Chondrocyte (in vitro differentiated cells): Measurements from ENCODE around the gene CPE. TPM values are rescaled to one million over a fixed set of nuclear protein-coding genes. Genes with fewer than 3 reads are reported as not detected.
A peak's percentile ranks its signal among the peaks of the same experiment; 100 is the strongest.

Experiments
- DNase-seq: peaks from one replicate; pipeline ENCODE4 v3.0.0; 2021; ENCODE audit warnings: mixed read lengths, low spot score
- H3K27ac Mint-ChIP-seq: one replicate; pipeline ENCODE4 v1.8.0; 2021; ENCODE audit warnings: mild to moderate bottlenecking, moderate library complexity, mixed read lengths; ENCODE audit not compliant: unreplicated experiment
- H3K27me3 Mint-ChIP-seq: 2 replicates; pipeline ENCODE4 v1.8.0; 2021; ENCODE audit warnings: low read depth, mixed read lengths
- H3K36me3 Mint-ChIP-seq: 2 replicates; pipeline ENCODE4 v1.8.0; 2021; ENCODE audit warnings: low read depth, mixed read lengths
- H3K4me1 Mint-ChIP-seq: 2 replicates; pipeline ENCODE4 v1.8.0; 2021; ENCODE audit warnings: low read depth, mild to moderate bottlenecking, mixed read lengths
- H3K4me3 Mint-ChIP-seq: one replicate; pipeline ENCODE4 v1.8.0; 2021; ENCODE audit warnings: mild to moderate bottlenecking, moderate library complexity, mixed read lengths; ENCODE audit not compliant: unreplicated experiment
- H3K9me3 Mint-ChIP-seq: 2 replicates; pipeline ENCODE4 v1.8.0; 2021; ENCODE audit warnings: low read depth, mixed read lengths
- total RNA-seq: library from RNA; stranded (reverse); gene quantifications from 3 replicates; pipeline ENCODE4 v1.2.1, GENCODE V29; 2021
- TF ChIP-seq, protein P1 (sequence below): fragments of 200-600 bp; sonication (generic); IDR thresholded peaks from 2 replicates; pipeline ENCODE4 v1.5.0; 2021; ENCODE audit warnings: antibody characterized with exemption, mild to moderate bottlenecking, moderate library complexity

CPE gene
- total RNA-seq, 1 donor from 2014 or later = 275 TPM

DNA sequence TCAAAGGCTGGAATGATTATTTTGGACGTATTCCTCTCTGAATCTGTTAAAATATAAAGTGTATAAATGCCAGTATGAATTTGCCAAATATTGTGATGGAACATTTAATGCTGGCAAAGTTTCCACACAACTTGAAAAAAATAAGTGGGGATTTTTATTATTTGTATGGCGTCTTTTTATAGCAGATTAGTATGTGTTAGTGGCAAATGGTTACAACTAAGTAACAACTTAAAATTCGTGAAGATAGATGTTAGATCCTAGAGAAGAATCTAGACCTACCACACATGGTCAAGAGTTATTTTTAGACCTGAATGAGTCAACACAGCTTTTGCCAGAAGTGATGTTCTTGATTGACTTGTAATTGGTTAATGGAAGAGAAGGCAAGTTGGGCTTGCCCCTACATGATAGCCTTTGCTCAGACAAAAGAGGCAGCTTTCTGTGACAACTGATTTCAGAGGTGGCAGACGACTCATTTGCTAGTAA is 4.8 kb downstream of the CPE start:
- Mint-ChIP-seq H3K4me3 (peak overlapping the region; percentile 28), H3K27me3 (no peaks in the 10 kb centered on the region), H3K27ac (peak overlapping the region; percentile 87), H3K36me3 (no peaks in the 10 kb centered on the region), H3K4me1 (peaks cover 80% of the 10 kb centered on the region), H3K9me3 (no peaks in the 10 kb centered on the region)
- DNase-seq = no peak
- TF ChIP-seq, protein P1, sequence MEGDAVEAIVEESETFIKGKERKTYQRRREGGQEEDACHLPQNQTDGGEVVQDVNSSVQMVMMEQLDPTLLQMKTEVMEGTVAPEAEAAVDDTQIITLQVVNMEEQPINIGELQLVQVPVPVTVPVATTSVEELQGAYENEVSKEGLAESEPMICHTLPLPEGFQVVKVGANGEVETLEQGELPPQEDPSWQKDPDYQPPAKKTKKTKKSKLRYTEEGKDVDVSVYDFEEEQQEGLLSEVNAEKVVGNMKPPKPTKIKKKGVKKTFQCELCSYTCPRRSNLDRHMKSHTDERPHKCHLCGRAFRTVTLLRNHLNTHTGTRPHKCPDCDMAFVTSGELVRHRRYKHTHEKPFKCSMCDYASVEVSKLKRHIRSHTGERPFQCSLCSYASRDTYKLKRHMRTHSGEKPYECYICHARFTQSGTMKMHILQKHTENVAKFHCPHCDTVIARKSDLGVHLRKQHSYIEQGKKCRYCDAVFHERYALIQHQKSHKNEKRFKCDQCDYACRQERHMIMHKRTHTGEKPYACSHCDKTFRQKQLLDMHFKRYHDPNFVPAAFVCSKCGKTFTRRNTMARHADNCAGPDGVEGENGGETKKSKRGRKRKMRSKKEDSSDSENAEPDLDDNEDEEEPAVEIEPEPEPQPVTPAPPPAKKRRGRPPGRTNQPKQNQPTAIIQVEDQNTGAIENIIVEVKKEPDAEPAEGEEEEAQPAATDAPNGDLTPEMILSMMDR = no peak

- Mint-ChIP-seq H3K9me3 (no peaks in the 10 kb centered on the region), H3K4me1 (peaks cover 85% of the 10 kb centered on the region), H3K4me3 (no peak overlapping the region)
Observed at GRCh38 chr4:165384186-165384585, 5.4 kb downstream of the CPE start.

GRCh38 chr4:165384598-165384997 is 5.8 kb downstream of the CPE start:
- Mint-ChIP-seq H3K27ac (peak overlapping the region; percentile 87), H3K27me3 (no peaks in the 10 kb centered on the region)

More at GRCh38 chr4:165384186-165384585, 5.4 kb downstream of the CPE start:
- peak overlapping the region; percentile 87 for H3K27ac Mint-ChIP-seq
- TF ChIP-seq, protein P1 = no peak
- no peaks in the 10 kb centered on the region for H3K36me3 Mint-ChIP-seq
- DNase-seq = peak; percentile 25
- H3K27me3 Mint-ChIP-seq = no peaks in the 10 kb centered on the region

DNA sequence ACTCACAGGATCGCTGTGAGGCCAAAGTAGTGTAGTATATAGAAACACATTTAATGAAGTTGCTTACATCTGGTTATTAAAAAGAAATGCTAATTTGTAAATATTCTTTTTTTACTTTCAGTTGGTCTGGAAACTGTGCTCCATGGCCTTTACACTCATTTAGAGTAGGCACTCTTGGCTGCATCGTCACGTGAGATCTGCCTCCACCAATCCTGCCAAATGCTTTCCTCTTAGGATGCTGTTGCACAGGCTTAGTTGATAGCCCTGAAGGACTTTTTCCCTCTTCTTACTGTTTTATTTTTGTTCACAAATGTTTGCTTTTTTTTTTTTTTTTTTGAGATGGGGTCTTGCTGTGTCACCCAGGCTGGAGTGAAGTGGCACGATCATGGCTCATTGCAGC is 6.3 kb downstream of the CPE start:
- Mint-ChIP-seq H3K27ac (peak overlapping the region; percentile 84), H3K4me3 (no peak overlapping the region)
- TF ChIP-seq, protein P1 = no peak

More at GRCh38 chr4:165384598-165384997, 5.8 kb downstream of the CPE start:
- Mint-ChIP-seq H3K9me3 (no peaks in the 10 kb centered on the region), H3K36me3 (no peaks in the 10 kb centered on the region), H3K4me1 (peaks cover 84% of the 10 kb centered on the region), H3K4me3 (no peak overlapping the region)
- no peak for DNase-seq
- TF ChIP-seq, protein P1 = peak; percentile 46

DNA sequence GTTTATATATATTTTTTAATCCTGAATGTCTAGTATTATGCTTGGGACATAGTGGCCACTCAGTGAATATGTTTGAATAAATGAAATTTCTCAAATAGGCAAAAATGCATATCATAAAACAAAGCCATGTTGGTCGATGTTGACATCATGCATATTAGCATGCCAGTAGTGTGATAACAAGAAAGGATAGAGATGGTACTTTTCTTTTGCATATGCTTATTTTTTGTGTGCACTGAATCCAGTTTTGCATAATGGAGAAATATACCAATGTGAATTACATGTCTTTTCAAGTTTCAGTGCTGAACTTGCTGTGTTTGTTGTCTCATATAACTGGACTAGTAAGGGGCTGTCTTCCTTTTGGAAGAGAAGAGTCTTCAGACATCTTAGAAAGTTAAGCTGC is 7.5 kb downstream of the CPE start:
- peaks cover 80% of the 10 kb centered on the region for H3K4me1 Mint-ChIP-seq
- no peak for DNase-seq
- H3K4me3 Mint-ChIP-seq = no peak overlapping the region
- TF ChIP-seq, protein P1 = no peak
- no peaks in the 10 kb centered on the region for H3K36me3 Mint-ChIP-seq
- no peaks in the 10 kb centered on the region for H3K27me3 Mint-ChIP-seq
- no peak overlapping the region for H3K27ac Mint-ChIP-seq
- no peaks in the 10 kb centered on the region for H3K9me3 Mint-ChIP-seq

More for the DNA sequence above, 6.3 kb downstream of the CPE start:
- H3K27me3 Mint-ChIP-seq = no peaks in the 10 kb centered on the region
- no peaks in the 10 kb centered on the region for H3K9me3 Mint-ChIP-seq
- H3K4me1 Mint-ChIP-seq = peaks cover 83% of the 10 kb centered on the region
- H3K36me3 Mint-ChIP-seq = no peaks in the 10 kb centered on the region
- DNase-seq = no peak
